Stimulated activated CD4-positive, alpha-beta T cell treated with anti-CD3 and anti-CD28 coated beads, Interleukin-4, amount 100 ng/mL, for 4 hours (primary cell): ENCODE measurements around the gene FADS6.
"Not testable (repeated sequence)": the region's sequence is repeated elsewhere in the genome, so short reads cannot be mapped to it uniquely, and the experiment has no call there.

ENCODE experiments used
- DNase-seq, 2 experiments: peaks; one replicate each; pipeline ENCODE4 v3.0.0-alpha.2; 2020

The FADS6 gene

GRCh38 chr17:74882517-74883240 is 10.8 kb downstream of the FADS6 start:
- DNase-seq: no peak

DNA sequence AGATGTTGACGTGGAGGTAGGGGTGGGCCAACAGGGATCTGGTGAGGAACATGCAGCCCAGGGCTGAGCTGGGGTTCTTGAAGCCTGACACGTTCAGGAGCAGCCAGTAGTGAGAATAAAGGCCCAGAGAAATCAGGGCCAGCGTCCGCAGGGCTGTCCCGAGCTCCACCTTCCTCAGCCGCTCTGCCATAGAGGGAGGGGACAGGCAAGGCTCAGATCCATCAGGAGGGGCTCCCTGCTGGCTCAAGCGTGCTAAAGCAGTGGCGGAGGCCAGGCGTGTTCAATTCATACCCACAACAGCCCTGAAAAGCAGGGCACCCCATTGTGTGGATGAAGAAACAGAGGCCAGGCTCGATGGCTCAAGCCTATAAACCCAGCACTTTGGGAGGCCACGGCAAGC is 12.4 kb downstream of the FADS6 start:
- no peak for DNase-seq

DNA sequence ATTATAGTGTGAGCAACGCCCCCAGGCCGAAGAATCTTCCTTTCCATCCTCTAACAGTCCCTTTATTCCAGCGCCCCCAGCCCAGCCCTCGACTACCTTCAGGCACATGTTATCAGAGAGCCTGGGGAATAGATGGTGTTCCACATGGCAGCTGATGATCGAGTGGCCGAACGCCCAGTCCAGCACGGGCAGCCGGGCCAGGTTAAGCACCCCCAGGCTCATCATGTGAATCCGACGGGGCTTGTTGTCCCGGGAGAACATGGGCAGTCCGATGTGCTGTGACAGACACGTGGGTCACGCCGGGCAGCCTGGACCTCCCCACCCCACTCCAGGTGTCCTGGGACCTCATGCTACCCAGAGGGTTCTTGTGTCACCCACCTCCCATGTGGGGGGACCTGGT is 14.1 kb downstream of the FADS6 start:
- DNase-seq: no peak

- DNase-seq: no peak
Measured at GRCh38 chr17:74878658-74879057, 14.8 kb downstream of the FADS6 start.

DNA sequence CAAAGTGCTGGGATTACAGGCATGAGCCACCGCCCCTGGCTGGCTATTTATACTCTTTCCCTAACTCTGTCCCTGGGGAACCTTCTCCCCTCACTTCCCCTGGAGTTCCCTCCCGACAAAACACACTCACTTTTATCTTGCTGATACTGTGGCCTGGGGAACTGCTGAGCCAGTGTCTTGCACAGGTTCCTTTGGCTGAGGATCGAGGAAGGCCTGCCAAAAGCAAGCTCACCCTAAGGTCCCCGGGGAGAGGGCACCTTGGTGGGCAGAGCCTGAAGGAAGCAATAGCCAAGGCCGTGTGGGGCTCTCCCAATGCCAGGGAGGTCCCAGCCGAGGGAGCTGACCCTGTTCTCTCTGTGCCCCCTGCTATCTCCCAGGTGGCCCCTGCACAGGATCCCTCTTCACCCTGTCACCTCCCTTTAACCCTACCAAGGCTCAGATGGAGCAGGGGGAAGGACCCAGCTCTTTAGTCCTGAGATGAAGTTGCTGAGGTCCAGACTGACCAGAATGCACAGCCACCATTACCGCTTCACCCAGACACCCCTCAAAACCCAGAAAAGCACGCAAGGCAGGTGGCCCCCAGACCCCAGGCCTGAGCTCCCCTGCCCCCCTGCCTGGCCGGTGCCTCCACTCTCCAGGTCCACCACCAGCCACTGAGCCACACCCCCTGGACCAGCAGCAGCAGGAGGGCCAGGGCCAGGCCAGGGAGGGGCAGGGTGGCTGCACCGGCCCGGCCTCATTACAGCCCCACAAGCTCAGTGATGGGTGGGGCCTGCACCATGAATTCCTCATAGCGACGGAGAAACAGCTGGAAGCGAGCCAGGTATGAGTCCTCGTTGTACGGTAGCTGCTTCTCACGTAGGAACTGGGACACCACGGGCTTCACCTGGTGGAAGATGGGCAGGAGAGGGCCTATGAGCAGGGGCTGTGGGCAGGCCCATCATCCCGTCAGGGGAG is 15.6 kb downstream of the FADS6 start:
- DNase-seq: no peak

DNA sequence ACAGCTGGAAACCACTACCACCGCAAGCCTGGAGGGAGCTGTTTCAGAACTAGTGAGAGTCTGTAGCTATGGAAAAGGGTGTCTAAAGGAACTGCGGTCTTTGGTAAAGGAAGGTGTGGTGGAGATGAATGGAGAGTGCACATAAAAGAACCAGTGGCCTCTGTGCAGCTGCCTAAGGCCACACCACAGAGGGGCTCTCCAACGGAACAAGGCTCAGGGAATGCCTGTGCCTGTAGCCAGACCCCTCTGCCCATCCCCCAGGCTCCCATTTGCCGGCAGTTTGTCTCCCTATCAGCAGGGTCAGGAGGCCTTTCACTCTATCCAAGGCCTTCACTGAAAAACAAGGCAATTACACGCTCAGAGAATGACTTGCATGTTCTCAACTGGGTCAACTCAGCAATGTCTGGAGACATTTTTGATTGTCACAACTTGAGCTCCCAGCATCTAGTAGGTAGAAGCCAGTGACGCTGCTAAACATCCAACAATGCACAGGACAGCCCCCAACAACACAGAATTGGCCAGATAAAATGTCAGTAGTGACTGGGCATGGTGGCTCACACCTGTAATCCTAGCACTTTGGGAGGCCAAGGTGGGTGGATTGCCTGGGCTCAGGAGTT is 17.3 kb downstream of the FADS6 start:
- DNase-seq: no peak

DNA sequence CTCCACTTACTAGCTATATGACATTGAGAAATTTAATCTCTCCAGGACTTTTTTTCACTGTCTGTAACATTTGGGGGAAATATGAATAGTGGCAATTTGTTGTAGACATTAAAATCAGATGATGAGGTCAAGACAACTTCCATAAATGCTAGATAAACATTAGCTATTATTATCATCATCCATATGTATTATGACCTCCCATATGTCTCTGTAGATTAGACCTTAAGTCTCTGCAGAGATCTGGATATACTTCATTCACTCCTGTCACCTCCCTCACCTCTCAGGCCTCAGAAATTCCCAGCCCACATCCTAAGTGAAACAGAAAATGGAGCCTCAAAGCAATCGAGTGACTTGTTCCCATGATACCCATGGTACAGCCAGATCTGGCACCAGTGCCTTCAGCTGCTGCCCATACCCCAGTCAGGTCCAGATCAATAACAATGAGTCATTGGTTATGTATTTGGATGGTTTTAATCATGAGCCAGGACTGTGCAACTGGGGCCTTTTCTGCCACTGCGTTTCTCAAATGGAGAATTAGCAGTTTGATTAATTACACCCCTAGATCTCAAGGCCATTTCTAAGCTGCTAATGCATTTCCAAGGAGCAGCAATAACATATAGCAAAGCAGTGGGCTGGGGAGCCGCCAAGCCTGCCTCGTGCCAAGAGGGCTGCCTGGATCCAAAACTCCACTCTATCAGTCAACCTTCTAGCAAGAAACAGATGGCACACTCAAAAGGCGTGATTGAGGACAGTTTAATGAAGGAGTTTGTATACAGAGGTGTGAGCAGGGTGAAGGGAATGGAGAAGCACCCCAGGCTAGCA is 18.1 kb downstream of the FADS6 start:
- no peak for DNase-seq

- DNase-seq: no peak
Measured at GRCh38 chr17:74874615-74875037, 18.8 kb downstream of the FADS6 start.

- DNase-seq: no peak
Measured at GRCh38 chr17:74873874-74874614, 19.4 kb downstream of the FADS6 start.

DNA sequence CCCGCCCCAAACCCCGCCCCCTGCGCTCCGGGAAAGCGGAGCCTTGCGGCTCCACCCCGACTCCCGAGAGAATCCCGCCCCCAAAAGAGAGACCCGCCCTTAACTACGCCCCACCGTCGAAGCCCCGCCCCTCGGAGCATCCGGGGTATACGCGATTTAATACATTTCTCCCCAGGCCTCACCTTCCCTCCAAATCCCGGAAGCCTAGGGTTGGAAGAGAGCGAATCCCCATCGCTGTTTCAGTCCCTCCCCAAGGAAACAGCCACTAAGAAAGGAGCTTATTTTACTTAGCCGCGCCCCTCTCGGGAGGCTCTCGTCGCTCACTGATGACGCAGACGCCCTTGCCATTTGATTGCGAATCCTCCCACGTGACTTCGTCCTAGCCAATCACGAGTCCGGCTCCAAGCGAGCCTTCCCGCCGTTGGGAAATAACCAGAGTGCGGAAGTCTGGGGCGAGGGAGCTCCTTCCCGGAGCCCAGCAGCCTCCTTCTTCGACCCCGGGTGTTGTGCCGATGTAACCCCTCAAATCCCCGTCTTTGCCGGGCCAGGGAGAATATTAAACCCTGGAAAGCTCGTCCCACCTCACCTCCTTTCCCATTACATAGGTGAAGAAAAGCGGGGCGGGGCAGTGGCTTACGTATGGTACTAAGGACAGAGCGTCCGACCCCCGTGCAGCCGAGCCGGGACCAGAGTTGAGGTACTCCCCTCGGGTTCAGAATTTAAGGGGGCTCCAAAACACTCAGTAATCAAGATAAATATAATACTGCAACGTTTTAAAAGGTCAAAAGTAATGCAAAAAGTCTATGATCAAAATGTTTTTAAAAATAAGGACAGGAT is 20.2 kb downstream of the FADS6 start:
- DNase-seq: peak; percentile 99

DNA sequence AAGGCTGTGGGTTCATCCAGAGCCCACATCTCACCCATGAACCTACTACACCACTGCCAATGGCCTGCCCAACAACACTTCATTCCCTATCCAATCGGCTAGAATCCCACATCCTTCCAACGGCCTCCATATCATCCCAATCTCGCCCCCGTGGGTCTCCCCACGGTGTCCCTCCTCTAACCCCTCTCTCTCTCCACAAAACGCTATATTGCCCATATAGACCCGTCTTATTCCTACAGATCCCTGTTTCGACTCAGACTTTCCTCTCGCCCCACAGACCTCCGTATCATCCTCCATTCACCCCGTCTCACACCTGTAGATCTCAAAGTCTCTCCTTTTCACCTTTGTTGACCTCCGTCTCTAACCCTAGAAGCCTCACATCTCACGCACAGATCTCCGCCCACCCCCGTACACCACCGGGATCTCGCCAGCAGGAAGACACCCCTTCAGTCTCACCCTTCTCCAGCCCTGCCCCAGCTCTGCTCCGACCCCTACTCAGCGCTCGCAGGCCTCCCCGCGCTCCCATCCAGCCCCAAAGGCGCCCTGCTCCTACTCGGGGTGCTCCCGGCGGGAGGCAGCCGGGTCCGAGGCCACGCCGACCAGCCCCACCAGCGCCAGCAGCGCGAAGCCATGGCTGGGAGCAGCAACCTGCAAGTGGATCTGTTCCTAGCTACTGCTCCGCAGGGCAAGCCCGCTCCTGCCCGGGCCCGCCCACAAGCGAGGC is 21.0 kb downstream of the FADS6 start, which contains the start of gene FDXR:
Gene FDXR, minus strand, starts transcription at position 682 of the 724 bp plus-strand sequence. Its CDS starts 50 bp downstream, at position 632.
- no peak for DNase-seq

DNA sequence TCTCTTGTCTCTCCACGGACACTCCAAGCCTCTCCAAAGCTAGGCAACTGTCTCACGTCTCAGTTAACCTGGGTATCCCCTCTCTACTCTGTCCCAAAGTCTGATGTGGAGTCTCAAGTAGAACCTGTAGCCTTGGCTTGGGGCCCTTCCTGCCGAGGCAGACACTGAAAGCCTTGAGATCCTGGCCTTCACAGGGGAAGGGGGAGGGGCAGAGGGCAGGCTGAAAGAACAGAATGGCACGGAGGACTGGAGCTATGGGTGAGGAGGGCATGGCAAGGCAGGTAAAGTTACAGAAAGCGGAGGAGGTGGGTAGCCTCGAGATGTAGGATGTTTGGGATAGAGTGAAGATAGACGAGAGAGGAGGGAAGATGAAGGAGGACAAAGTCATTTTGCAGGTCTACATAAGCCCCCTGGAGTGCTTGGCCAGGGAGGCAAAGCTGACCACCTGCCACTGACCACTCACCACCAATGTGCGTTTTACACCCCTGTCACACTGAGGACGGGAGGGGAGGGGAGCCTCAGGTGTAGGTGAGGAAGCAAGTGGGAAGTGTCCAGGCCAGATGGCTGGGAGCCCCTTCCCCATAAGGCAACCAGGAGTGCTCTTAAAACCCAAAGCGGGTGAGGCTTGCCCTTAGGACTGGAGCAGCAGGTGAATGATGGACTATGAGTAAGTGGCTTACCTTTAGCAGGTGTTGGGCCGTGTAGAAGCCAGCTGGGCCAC is 21.9 kb downstream of the FADS6 start:
- DNase-seq: no peak

DNA sequence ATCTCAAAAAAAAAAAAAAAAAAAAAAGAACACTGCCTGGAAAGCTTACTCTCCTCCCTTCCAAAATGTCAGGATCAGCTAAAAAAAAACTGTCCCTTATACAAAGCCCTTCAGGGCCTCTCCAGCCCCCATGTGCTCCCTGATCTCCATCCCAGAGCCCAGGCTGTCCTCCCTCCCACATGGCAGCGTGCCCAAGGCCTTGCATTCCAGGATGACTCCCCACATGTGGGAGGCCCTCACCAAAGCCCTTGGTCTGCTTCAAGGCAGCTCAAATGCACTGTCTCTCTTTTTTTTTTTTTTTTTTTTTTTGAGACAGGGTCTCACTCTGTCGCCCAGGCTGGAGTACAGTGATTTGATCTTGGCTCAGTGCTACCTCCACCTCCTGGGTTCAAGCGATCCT is 22.9 kb downstream of the FADS6 start:
- no peak for DNase-seq

- not testable (repeated sequence) for DNase-seq
Measured at GRCh38 chr17:74870028-74870427, 23.4 kb downstream of the FADS6 start.

- no peak for DNase-seq
Measured at GRCh38 chr17:74868908-74869255, 24.6 kb downstream of the FADS6 start.

DNA sequence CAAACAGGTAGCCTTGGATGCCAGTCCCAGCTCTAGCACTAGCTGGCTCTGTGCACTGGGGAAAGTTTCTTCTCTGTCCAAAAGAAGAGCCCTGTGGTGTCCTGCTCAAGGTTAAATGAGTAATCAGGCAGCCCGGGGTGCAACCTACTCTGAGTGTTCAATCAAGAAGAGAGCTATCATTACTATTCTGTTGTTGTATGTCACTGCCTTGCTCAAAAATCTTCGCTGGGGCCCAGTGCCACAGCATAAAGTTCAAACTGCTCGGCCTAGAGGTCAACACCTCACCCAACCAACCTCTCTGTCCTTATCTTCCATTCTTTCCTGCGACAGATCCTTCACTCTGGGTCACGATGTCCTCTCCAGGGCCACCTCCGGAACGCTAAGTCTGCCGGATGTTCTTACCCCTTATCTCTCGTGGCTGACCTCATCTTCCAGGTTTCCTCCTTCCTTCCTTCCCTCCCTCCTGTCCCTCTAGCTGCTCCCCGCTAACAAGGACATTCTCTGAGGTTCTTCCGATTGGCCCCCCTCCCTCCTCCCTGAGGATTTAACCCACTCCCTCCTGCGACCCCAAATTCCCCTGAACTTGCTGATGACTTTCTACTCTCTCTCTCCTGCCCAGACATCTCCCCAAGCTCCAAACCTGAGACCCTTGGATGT is 25.1 kb downstream of the FADS6 start:
- DNase-seq: no peak

GRCh38 chr17:74866198-74866835 is 27.1 kb downstream of the FADS6 start:
- no peak for DNase-seq

GRCh38 chr17:74865504-74866197 is 27.8 kb downstream of the FADS6 start:
- no peak for DNase-seq
